Endothelial cell of umbilical vein (primary cell): ENCODE results near the gene PRRC2A. TPM values are rescaled to one million over a fixed set of nuclear protein-coding genes. Genes with fewer than 3 reads are reported as not detected.

Experiments
- BruUV-seq: library from RNA; stranded (reverse); fragments of 400-500 nt; replicated peaks from 2 replicates; lab custom pipeline; 2021; lab: Mats Ljungman, UMichigan
- CTCF ChIA-PET: fragments of 300-600, 350-600 bp; sonication (Branson Sonifier 250); formaldehyde crosslinking; loops from one replicate; lab custom pipeline; 2021; ENCODE audit warnings: antibody characterized with exemption, inconsistent platforms; lab: Charles Lee
- POLR2A ChIA-PET: fragments of 300-600, 350-600 bp; sonication (Branson Sonifier 250); formaldehyde crosslinking; loops from one replicate; lab custom pipeline; 2021; ENCODE audit warnings: antibody characterized with exemption, inconsistent platforms; lab: Charles Lee
- DNase-seq: peaks from one replicate; pipeline ENCODE4 v3.0.0-alpha.2; 2011; ENCODE audit warnings: low read depth, low spot score
- FAIRE-seq: peaks from 2 replicates; lab custom pipeline; 2011; peaks lifted over from hg19 to GRCh38; lab: Jason Lieb, UNC
- H2AFZ ChIP-seq: 2 replicates; pipeline ENCODE4 v1.6.0; 2012; ENCODE audit warnings: low read depth, low read length, control low read depth, inconsistent platforms
- H3K27ac ChIP-seq: 2 replicates; pipeline ENCODE4 v1.5.1; 2011; ENCODE audit warnings: low read depth, mild to moderate bottlenecking, control low read depth, low read length, moderate library complexity; ENCODE audit not compliant: insufficient read depth
- H3K27me3 ChIP-seq, 2 experiments: 2 replicates each; pipeline versions ENCODE4 v1.6.0 to v1.6.1; 2011; ENCODE audit warnings: low read length in 2 of 2, mixed read lengths in 1 of 2; ENCODE audit not compliant: control insufficient read depth in 2 of 2, insufficient read depth in 2 of 2
- H3K36me3 ChIP-seq, 2 experiments: 2 replicates in 1 of 2; 3 replicates in 1 of 2; pipeline ENCODE4 v1.5.1; 2011; ENCODE audit warnings: low read length in 2 of 2, mild to moderate bottlenecking in 1 of 2, moderate library complexity in 1 of 2; ENCODE audit not compliant: control insufficient read depth in 2 of 2, insufficient read depth in 2 of 2; ENCODE audit errors: extremely low read depth in 1 of 2
- H3K4me1 ChIP-seq: 3 replicates; pipeline ENCODE4 v1.5.1; 2011; ENCODE audit warnings: mild to moderate bottlenecking, low read length; ENCODE audit not compliant: control insufficient read depth, insufficient read depth; ENCODE audit errors: extremely low read depth
- H3K4me2 ChIP-seq: 2 replicates; pipeline ENCODE4 v1.6.1; 2011; ENCODE audit warnings: low read length, control low read depth, mixed read lengths; ENCODE audit not compliant: insufficient read depth
- H3K4me3 ChIP-seq, 3 experiments: fragments of 200-600 bp in 1 of 3; sonication (generic), shearing (Covaris generic) in 1 of 3; replicated peaks in 1 of 3; 2 replicates each; pipeline ENCODE4 v1.5.1; 2011 to 2016; ENCODE audit warnings: control low read depth in 3 of 3, low read length in 3 of 3, mild to moderate bottlenecking in 2 of 3, inconsistent platforms in 1 of 3, low read depth in 1 of 3, moderate library complexity in 1 of 3; ENCODE audit not compliant: insufficient read depth in 1 of 3
- H3K79me2 ChIP-seq: 2 replicates; pipeline ENCODE4 v1.6.0; 2012; ENCODE audit warnings: low read length, inconsistent platforms; ENCODE audit not compliant: control insufficient read depth, insufficient read depth
- H3K9ac ChIP-seq: replicated peaks from 2 replicates; pipeline ENCODE3; 2011; ENCODE audit warnings: low read length, control low read depth; ENCODE audit not compliant: insufficient read depth; ENCODE audit errors: extremely low read depth
- H3K9me1 ChIP-seq: replicated peaks from 3 replicates; pipeline ENCODE4 v1.6.0; 2011; ENCODE audit warnings: mild to moderate bottlenecking, low read length; ENCODE audit not compliant: control insufficient read depth, insufficient read depth; ENCODE audit errors: extremely low read depth
- H3K9me3 ChIP-seq: replicated peaks from 2 replicates; pipeline ENCODE4 v1.5.1; 2012; ENCODE audit warnings: low read length, inconsistent platforms; ENCODE audit not compliant: control insufficient read depth, insufficient read depth
- H4K20me1 ChIP-seq: replicated peaks from 2 replicates; pipeline ENCODE3; 2011; ENCODE audit warnings: mild to moderate bottlenecking, low read length; ENCODE audit not compliant: control insufficient read depth, insufficient read depth; ENCODE audit errors: extremely low read depth
- CTCF ChIP-seq, 2 donors: IDR thresholded peaks; 1 replicate in 1 of 2; 2 replicates in 1 of 2; pipeline ENCODE4 v1.5.1; 2011; ENCODE audit warnings: low read length in 2 of 2, mild to moderate bottlenecking in 2 of 2, moderate library complexity in 2 of 2, control low read depth in 1 of 2, inconsistent platforms in 1 of 2, low read depth in 1 of 2; ENCODE audit not compliant: insufficient read depth in 1 of 2; ENCODE audit errors: extremely low read depth in 1 of 2
- EZH2 ChIP-seq: IDR thresholded peaks from 2 replicates; pipeline ENCODE4 v1.6.1; 2012; ENCODE audit warnings: borderline replicate concordance, low read depth, mild to moderate bottlenecking, moderate library complexity, low read length, inconsistent platforms; ENCODE audit not compliant: severe bottlenecking
- FOS ChIP-seq: IDR thresholded peaks from 2 replicates; pipeline ENCODE4 v1.6.1; 2011; ENCODE audit warnings: mild to moderate bottlenecking, low read length, moderate library complexity, borderline replicate concordance; ENCODE audit not compliant: insufficient read depth
- GATA2 ChIP-seq: IDR thresholded peaks from 2 replicates; pipeline ENCODE4 v1.7.0; 2011; ENCODE audit warnings: low read depth, mild to moderate bottlenecking, moderate library complexity, mixed read lengths, low read length; ENCODE audit not compliant: insufficient read length, insufficient read depth
- JUN ChIP-seq: IDR thresholded peaks from 2 replicates; pipeline ENCODE4 v1.6.1; 2011; ENCODE audit warnings: borderline replicate concordance, low read depth; ENCODE audit not compliant: insufficient read length, insufficient read depth
- MAX ChIP-seq: IDR thresholded peaks from 2 replicates; pipeline ENCODE4 v1.6.1; 2011; ENCODE audit not compliant: insufficient read depth, insufficient read length
- MYC ChIP-seq: IDR thresholded peaks from one replicate; pipeline ENCODE4 v1.6.1; 2011; ENCODE audit warnings: mild to moderate bottlenecking, low read depth, low read length
- POLR2A ChIP-seq: IDR thresholded peaks from 2 replicates; pipeline ENCODE4 v1.6.1; 2012; ENCODE audit warnings: low read depth, mild to moderate bottlenecking, control low read depth, low read length
- POLR2AphosphoS5 ChIP-seq: IDR thresholded peaks from 2 replicates; pipeline ENCODE4 v1.6.1; 2012; ENCODE audit warnings: low read depth, mild to moderate bottlenecking, control low read depth, low read length, moderate library complexity; ENCODE audit not compliant: insufficient read depth
- dilution Hi-C: fragments of 300-500 bp; cut with MboI; formaldehyde crosslinking; loops from one replicate; pipeline ENCODE4 v1.15.0; 2019; ENCODE audit warnings: low sequenced_read_pairs; ENCODE audit not compliant: extremely low pct_ligation_motif_present
- intact Hi-C: fragments of 100-400 bp; cut with micrococcal nuclease; formaldehyde crosslinking; loops from one replicate; pipeline ENCODE4 v1.10.0; 2022
- polyA plus RNA-seq, 4 experiments: library from polyadenylated mRNA; depleted of rRNA in 3 of 4; stranded (reverse) in 3 of 4; unstranded in 1 of 4; fragments of >200 nt; gene quantifications; 2 replicates each; pipeline versions ENCODE4 v1.2.1 to v1.2.3, GENCODE V29; 2011 to 2012; ENCODE audit warnings: missing spikeins in 1 of 4
- total RNA-seq: library from RNA; stranded (reverse); gene quantifications from 2 replicates; pipeline ENCODE4 v1.2.3, GENCODE V29; 2021

The PRRC2A gene
- total and polyA plus RNA-seq, 2 donors (not counting 3 experiments of a cell fraction or from before 2014, with no cell fraction given) = 88.4 to 229 TPM

GRCh38 chr6:31658158-31658688 is 37.7 kb downstream of the PRRC2A start:
- H3K4me1 ChIP-seq = peaks cover 30% of the 10 kb centered on the region
- CTCF ChIA-PET = interaction anchor here (0.6 kb wide), 1 partner anchor 107 kb away, joined by 3 read pairs; no protein-coding TSS in a partner anchor
- peaks cover 3 to 4% of the 10 kb centered on the region in 2 experiments for H3K36me3 ChIP-seq
- H3K4me3 ChIP-seq = no peak overlapping the region
- H2AFZ ChIP-seq = no peak overlapping the region
- H3K27ac ChIP-seq = no peak overlapping the region
- no peak overlapping the region for H3K4me2 ChIP-seq
- H3K9me3 ChIP-seq = no peaks in the 10 kb centered on the region
- DNase-seq = no peak
- no peak for FAIRE-seq
- intact Hi-C loops = no loop called here
- no peak overlapping the region for H3K9ac ChIP-seq
- no peaks in the 10 kb centered on the region for H3K27me3 ChIP-seq
- dilution Hi-C loops = no loop called here
- H4K20me1 ChIP-seq = no peaks in the 10 kb centered on the region
- no peaks in the 10 kb centered on the region for H3K9me1 ChIP-seq
- TF ChIP-seq POLR2AphosphoS5 = no peak
- TF ChIP-seq CTCF (IDR thresholded peaks at IDR 0.05; ENCODE audit: extremely low read depth in 1 of 2, insufficient read depth in 1 of 2, low read depth in 1 of 2, low read length in 2 of 2) = no peak
- no peak for TF ChIP-seq EZH2
- TF ChIP-seq FOS = no peak
- no peak for TF ChIP-seq JUN
- no peak for TF ChIP-seq MYC
- no peak for TF ChIP-seq GATA2
- no peak for TF ChIP-seq MAX
- TF ChIP-seq POLR2A = no peak
- peaks cover 22% of the 10 kb centered on the region for H3K79me2 ChIP-seq
- POLR2A ChIA-PET = interaction anchor here (0.9 kb wide), 1 partner anchor 157 kb away, joined by 4 read pairs; the partner anchor contains the start of genes HSPA1A and HSPA1L
- no TSS peak for BruUV-seq
